Thymus (tissue), 11 donors: ENCODE data around the gene ADGRB3. TPM values are rescaled to one million over a fixed set of nuclear protein-coding genes. Genes with fewer than 3 reads are reported as not detected.
"Not testable (repeated sequence)": the region's sequence is repeated elsewhere in the genome, so short reads cannot be mapped to it uniquely, and the experiment has no call there.

Experiments used
- DNase-seq, 9 donors: peaks; one replicate each; pipeline ENCODE4 v3.0.0-alpha.2; 2013; ENCODE audit warnings: low spot score in 9 of 9, low read depth in 6 of 9, missing footprints in 1 of 9
- H3K27ac ChIP-seq, 2 donors: one replicate each; pipeline ENCODE4 v1.5.1; 2013; ENCODE audit warnings: control low read depth in 1 of 2, low read depth in 1 of 2, low read length in 1 of 2, mild to moderate bottlenecking in 1 of 2, moderate library complexity in 1 of 2
- H3K27me3 ChIP-seq, 2 donors: one replicate each; pipeline ENCODE4 v1.5.1; 2013; ENCODE audit warnings: low read length in 1 of 2; ENCODE audit not compliant: control insufficient read depth in 2 of 2, insufficient read depth in 1 of 2
- H3K36me3 ChIP-seq, 2 donors: one replicate each; pipeline ENCODE4 v1.5.1; 2013; ENCODE audit warnings: low read length in 1 of 2, mild to moderate bottlenecking in 1 of 2, moderate library complexity in 1 of 2; ENCODE audit not compliant: control insufficient read depth in 2 of 2, insufficient read depth in 2 of 2
- H3K4me1 ChIP-seq, 2 donors: one replicate each; pipeline ENCODE4 v1.5.1; 2013; ENCODE audit warnings: low read length in 2 of 2; ENCODE audit not compliant: control insufficient read depth in 2 of 2, insufficient read depth in 2 of 2
- H3K4me3 ChIP-seq, 2 donors: one replicate each; pipeline ENCODE4 v1.5.1; 2013; ENCODE audit warnings: low read length in 2 of 2, control low read depth in 1 of 2, mild to moderate bottlenecking in 1 of 2
- H3K9me3 ChIP-seq, 2 donors: one replicate each; pipeline ENCODE4 v1.5.1; 2013; ENCODE audit warnings: low read length in 1 of 2, mild to moderate bottlenecking in 1 of 2; ENCODE audit not compliant: control insufficient read depth in 2 of 2, insufficient read depth in 1 of 2
- WGBS: extraction: QIAGEN DNeasy Blood & Tissue Kit; methylation state at CpG from one replicate; pipeline ENCODE4 v1.1.7; 2013; 5-methylcytosine and 5-hydroxymethylcytosine counted together
- polyA plus RNA-seq: library from polyadenylated mRNA; stranded (reverse); fragments of 200-250 nt; gene quantifications from one replicate; pipeline ENCODE4 v1.2.3, GENCODE V29; 2013
- total RNA-seq: library from RNA; stranded (reverse); fragments of 120-200 nt; gene quantifications from one replicate; pipeline ENCODE4 v1.2.4, GENCODE V29; 2013
- donor health status: healthy.

ADGRB3 gene
- total and polyA plus RNA-seq, 2 donors = 0.09 TPM

GRCh38 chr6:68653074-68653705 is 18.1 kb downstream of the ADGRB3 start:
- no peaks in the 10 kb centered on the region for H3K27me3 ChIP-seq
- no peak overlapping the region for H3K27ac ChIP-seq
- H3K4me3 ChIP-seq = no peak overlapping the region
- no peak for DNase-seq
- no peaks in the 10 kb centered on the region for H3K36me3 ChIP-seq
- H3K9me3 ChIP-seq = no peaks in the 10 kb centered on the region
- WGBS = 47% methylated on average over 3 of the region's 3 CpGs
- no peaks in the 10 kb centered on the region for H3K4me1 ChIP-seq

- no peaks in the 10 kb centered on the region for H3K9me3 ChIP-seq
- H3K36me3 ChIP-seq = no peaks in the 10 kb centered on the region
- no peaks in the 10 kb centered on the region for H3K27me3 ChIP-seq
- H3K4me3 ChIP-seq = no peak overlapping the region
- no peak for DNase-seq
- no peak overlapping the region for H3K27ac ChIP-seq
- no peaks in the 10 kb centered on the region for H3K4me1 ChIP-seq
- 86% methylated on average over 2 of the region's 2 CpGs for WGBS
Measured at GRCh38 chr6:68653706-68654089, 18.6 kb downstream of the ADGRB3 start.

- Histone ChIP-seq H3K27ac (no peak overlapping the region), H3K27me3 (no peaks in the 10 kb centered on the region), H3K4me3 (no peak overlapping the region), H3K4me1 (no peaks in the 10 kb centered on the region), H3K36me3 (no peaks in the 10 kb centered on the region), H3K9me3 (no peaks in the 10 kb centered on the region)
- no peak for DNase-seq
- 81% methylated on average over 2 of the region's 2 CpGs for WGBS
Measured at GRCh38 chr6:68654134-68654533, 19.1 kb downstream of the ADGRB3 start.

- Histone ChIP-seq H3K27ac (no peak overlapping the region), H3K4me1 (no peaks in the 10 kb centered on the region), H3K27me3 (no peaks in the 10 kb centered on the region), H3K9me3 (no peaks in the 10 kb centered on the region), H3K4me3 (no peak overlapping the region), H3K36me3 (no peaks in the 10 kb centered on the region)
- 79% methylated on average over 1 of the region's 1 CpG for WGBS
- no peak for DNase-seq
Measured at GRCh38 chr6:68655028-68655427, 19.9 kb downstream of the ADGRB3 start.

GRCh38 chr6:68657374-68658139 is 22.5 kb downstream of the ADGRB3 start:
- 92% methylated on average over 3 of the region's 3 CpGs for whole genome bisulfite sequencing
- no peaks in the 10 kb centered on the region for H3K36me3 ChIP-seq
- no peaks in the 10 kb centered on the region for H3K27me3 ChIP-seq
- no peaks in the 10 kb centered on the region for H3K4me1 ChIP-seq
- no peaks in the 10 kb centered on the region for H3K9me3 ChIP-seq
- no peak overlapping the region for H3K4me3 ChIP-seq
- no peak overlapping the region for H3K27ac ChIP-seq
- DNase-seq = no peak

GRCh38 chr6:68658338-68658737 is 23.3 kb downstream of the ADGRB3 start:
- Histone ChIP-seq H3K9me3 (no peaks in the 10 kb centered on the region), H3K27me3 (no peaks in the 10 kb centered on the region), H3K27ac (no peak overlapping the region), H3K4me1 (no peaks in the 10 kb centered on the region), H3K36me3 (no peaks in the 10 kb centered on the region), H3K4me3 (no peak overlapping the region)
- WGBS = 73% methylated on average over 2 of the region's 2 CpGs
- no peak for DNase-seq

- H3K4me1 ChIP-seq = no peaks in the 10 kb centered on the region
- no peaks in the 10 kb centered on the region for H3K9me3 ChIP-seq
- no peak overlapping the region for H3K27ac ChIP-seq
- no peaks in the 10 kb centered on the region for H3K27me3 ChIP-seq
- no peak overlapping the region for H3K4me3 ChIP-seq
- no peaks in the 10 kb centered on the region for H3K36me3 ChIP-seq
- no peak for DNase-seq
Measured at GRCh38 chr6:68673255-68673654, 38.2 kb downstream of the ADGRB3 start.

GRCh38 chr6:68675548-68675947 is 40.5 kb downstream of the ADGRB3 start:
- no peak for DNase-seq
- no peak overlapping the region for H3K4me3 ChIP-seq
- no peaks in the 10 kb centered on the region for H3K27me3 ChIP-seq
- H3K9me3 ChIP-seq = no peaks in the 10 kb centered on the region
- 50% methylated on average over 4 of the region's 4 CpGs for WGBS
- no peak overlapping the region for H3K27ac ChIP-seq
- H3K36me3 ChIP-seq = no peaks in the 10 kb centered on the region
- H3K4me1 ChIP-seq = no peaks in the 10 kb centered on the region

- H3K9me3 ChIP-seq, H3K27me3 ChIP-seq, H3K4me3 ChIP-seq, H3K36me3 ChIP-seq, H3K4me1 ChIP-seq, H3K27ac ChIP-seq, DNase-seq: not testable (repeated sequence)
- 89% methylated on average over 16 of the region's 16 CpGs for WGBS
Measured at GRCh38 chr6:68676094-68676493, 41.0 kb downstream of the ADGRB3 start.
